ENCODE measurements around the gene ABCE1. TPM values are rescaled to one million over a fixed set of nuclear protein-coding genes. Genes with fewer than 3 reads are reported as not detected.

Gene ABCE1
- total RNA-seq, 1 experiment from 2014 or later = 114 TPM

DNA sequence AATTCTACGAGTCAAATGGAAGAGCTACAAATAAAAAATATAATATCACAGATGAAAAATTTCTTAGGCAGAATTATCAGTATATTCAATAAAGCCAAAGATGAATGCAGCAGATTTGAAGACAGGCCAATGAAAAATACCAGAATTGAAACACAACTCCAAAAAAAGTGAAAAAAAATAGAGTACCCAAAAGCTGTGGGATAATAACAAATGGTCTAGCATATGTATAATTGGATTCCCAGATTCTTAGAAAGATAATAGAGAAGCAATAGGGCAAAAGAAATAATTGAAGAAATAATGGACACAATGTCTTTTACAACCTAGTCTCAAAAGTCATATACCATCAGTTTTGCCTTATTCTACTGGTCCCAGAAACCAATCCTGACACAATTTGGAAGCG, 4.5 kb upstream of the ABCE1 start:
- H3K4me1 Mint-ChIP-seq = peaks cover 8% of the 10 kb centered on the region; the same call in 1 of the 2 replicates
- ChIA-PET POLR2A (no interaction called here), CTCF (no interaction called here)
- no peaks in the 10 kb centered on the region for H3K27me3 Mint-ChIP-seq (ENCODE audit: low read depth)
- H3K27ac Mint-ChIP-seq = no peak overlapping the region
- ATAC-seq = no peak
- no peak for DNase-seq (ENCODE audit: low spot score)
- TF ChIP-seq ELF4 (CRISPR knock-in tag; IDR thresholded peaks at IDR 0.05; ENCODE audit: low read depth) = no peak
- TF ChIP-seq GTF2I (CRISPR knock-in tag; conservative IDR thresholded peaks at IDR 0.05) = no peak
- TF ChIP-seq, protein P1, sequence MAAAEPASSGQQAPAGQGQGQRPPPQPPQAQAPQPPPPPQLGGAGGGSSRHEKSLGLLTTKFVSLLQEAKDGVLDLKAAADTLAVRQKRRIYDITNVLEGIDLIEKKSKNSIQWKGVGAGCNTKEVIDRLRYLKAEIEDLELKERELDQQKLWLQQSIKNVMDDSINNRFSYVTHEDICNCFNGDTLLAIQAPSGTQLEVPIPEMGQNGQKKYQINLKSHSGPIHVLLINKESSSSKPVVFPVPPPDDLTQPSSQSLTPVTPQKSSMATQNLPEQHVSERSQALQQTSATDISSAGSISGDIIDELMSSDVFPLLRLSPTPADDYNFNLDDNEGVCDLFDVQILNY (CRISPR knock-in tag; IDR thresholded peaks at IDR 0.05) = no peak
- TF ChIP-seq FOXP1 (CRISPR knock-in tag; IDR thresholded peaks at IDR 0.05; ENCODE audit: borderline replicate concordance) = no peak
- no peak for TF ChIP-seq RORB (CRISPR knock-in tag; IDR thresholded peaks at IDR 0.05)
- TF ChIP-seq, protein P2, sequence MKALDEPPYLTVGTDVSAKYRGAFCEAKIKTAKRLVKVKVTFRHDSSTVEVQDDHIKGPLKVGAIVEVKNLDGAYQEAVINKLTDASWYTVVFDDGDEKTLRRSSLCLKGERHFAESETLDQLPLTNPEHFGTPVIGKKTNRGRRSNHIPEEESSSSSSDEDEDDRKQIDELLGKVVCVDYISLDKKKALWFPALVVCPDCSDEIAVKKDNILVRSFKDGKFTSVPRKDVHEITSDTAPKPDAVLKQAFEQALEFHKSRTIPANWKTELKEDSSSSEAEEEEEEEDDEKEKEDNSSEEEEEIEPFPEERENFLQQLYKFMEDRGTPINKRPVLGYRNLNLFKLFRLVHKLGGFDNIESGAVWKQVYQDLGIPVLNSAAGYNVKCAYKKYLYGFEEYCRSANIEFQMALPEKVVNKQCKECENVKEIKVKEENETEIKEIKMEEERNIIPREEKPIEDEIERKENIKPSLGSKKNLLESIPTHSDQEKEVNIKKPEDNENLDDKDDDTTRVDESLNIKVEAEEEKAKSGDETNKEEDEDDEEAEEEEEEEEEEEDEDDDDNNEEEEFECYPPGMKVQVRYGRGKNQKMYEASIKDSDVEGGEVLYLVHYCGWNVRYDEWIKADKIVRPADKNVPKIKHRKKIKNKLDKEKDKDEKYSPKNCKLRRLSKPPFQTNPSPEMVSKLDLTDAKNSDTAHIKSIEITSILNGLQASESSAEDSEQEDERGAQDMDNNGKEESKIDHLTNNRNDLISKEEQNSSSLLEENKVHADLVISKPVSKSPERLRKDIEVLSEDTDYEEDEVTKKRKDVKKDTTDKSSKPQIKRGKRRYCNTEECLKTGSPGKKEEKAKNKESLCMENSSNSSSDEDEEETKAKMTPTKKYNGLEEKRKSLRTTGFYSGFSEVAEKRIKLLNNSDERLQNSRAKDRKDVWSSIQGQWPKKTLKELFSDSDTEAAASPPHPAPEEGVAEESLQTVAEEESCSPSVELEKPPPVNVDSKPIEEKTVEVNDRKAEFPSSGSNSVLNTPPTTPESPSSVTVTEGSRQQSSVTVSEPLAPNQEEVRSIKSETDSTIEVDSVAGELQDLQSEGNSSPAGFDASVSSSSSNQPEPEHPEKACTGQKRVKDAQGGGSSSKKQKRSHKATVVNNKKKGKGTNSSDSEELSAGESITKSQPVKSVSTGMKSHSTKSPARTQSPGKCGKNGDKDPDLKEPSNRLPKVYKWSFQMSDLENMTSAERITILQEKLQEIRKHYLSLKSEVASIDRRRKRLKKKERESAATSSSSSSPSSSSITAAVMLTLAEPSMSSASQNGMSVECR (CRISPR knock-in tag; IDR thresholded peaks at IDR 0.05; ENCODE audit: borderline replicate concordance) = no peak
- TF ChIP-seq, protein P3, sequence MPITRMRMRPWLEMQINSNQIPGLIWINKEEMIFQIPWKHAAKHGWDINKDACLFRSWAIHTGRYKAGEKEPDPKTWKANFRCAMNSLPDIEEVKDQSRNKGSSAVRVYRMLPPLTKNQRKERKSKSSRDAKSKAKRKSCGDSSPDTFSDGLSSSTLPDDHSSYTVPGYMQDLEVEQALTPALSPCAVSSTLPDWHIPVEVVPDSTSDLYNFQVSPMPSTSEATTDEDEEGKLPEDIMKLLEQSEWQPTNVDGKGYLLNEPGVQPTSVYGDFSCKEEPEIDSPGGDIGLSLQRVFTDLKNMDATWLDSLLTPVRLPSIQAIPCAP (CRISPR knock-in tag; IDR thresholded peaks at IDR 0.05) = no peak
- TF ChIP-seq TCF7 (CRISPR knock-in tag; IDR thresholded peaks at IDR 0.05; ENCODE audit: low read depth) = no peak
- peaks cover 39% of the 10 kb centered on the region for H3K36me3 Mint-ChIP-seq
- no peak overlapping the region for H3K4me3 Mint-ChIP-seq
- H3K9me3 Mint-ChIP-seq = peaks cover 15% of the 10 kb centered on the region

DNA sequence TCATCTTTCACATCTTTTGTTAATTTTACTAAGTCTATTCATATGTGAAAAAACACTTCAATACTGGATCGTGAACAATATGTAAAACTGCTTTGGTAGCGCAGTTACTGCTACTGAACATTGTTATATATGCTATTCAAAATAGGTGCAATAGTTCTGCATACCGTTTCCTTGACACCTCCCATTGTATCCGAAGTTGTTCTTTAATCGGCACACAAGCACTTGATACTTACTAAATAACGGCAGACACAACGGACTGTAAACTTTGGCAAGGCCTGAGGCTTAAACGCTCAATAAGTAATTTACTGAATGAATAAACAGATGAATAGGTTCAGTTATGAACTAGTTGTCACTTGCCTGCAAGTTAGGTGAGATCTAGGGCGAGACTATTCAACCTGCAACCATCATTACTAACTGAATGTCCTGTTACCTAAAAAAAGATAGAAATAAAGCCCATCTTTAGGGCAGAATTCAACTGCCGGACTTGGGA, 735 bp upstream of the ABCE1 start:
- peak overlapping the region; percentile 100 for H3K27ac Mint-ChIP-seq
- H3K36me3 Mint-ChIP-seq = peaks cover 27% of the 10 kb centered on the region
- H3K27me3 Mint-ChIP-seq (ENCODE audit: low read depth) = no peaks in the 10 kb centered on the region
- ChIA-PET CTCF (interaction anchor here (0.7 kb wide), 1 partner anchor 30 kb away, joined by 3 read pairs; no protein-coding TSS in a partner anchor), POLR2A (interaction anchor here (0.6 kb wide), 1 partner anchor 12 kb away, joined by 3 read pairs; no protein-coding TSS in a partner anchor)
- H3K9me3 Mint-ChIP-seq = peaks cover 15% of the 10 kb centered on the region
- H3K4me3 Mint-ChIP-seq = peak overlapping the region; percentile 96
- no peak for DNase-seq (ENCODE audit: low spot score)
- TF ChIP-seq, protein P4, sequence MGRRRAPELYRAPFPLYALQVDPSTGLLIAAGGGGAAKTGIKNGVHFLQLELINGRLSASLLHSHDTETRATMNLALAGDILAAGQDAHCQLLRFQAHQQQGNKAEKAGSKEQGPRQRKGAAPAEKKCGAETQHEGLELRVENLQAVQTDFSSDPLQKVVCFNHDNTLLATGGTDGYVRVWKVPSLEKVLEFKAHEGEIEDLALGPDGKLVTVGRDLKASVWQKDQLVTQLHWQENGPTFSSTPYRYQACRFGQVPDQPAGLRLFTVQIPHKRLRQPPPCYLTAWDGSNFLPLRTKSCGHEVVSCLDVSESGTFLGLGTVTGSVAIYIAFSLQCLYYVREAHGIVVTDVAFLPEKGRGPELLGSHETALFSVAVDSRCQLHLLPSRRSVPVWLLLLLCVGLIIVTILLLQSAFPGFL (CRISPR knock-in tag; IDR thresholded peaks at IDR 0.05; ENCODE audit: borderline replicate concordance) = no peak
- TF ChIP-seq TP53 (CRISPR knock-in tag; IDR thresholded peaks at IDR 0.05) = no peak
- TF ChIP-seq, protein P5, sequence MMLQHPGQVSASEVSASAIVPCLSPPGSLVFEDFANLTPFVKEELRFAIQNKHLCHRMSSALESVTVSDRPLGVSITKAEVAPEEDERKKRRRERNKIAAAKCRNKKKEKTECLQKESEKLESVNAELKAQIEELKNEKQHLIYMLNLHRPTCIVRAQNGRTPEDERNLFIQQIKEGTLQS (CRISPR knock-in tag; conservative IDR thresholded peaks at IDR 0.05) = no peak
- no peak for TF ChIP-seq ZNF121 (CRISPR knock-in tag; IDR thresholded peaks at IDR 0.05)
- TF ChIP-seq ZBTB21 (CRISPR knock-in tag; IDR thresholded peaks at IDR 0.05; ENCODE audit: borderline replicate concordance) = no peak
- TF ChIP-seq ZNF219 (CRISPR knock-in tag; IDR thresholded peaks at IDR 0.05; ENCODE audit: borderline replicate concordance) = no peak
- TF ChIP-seq, protein P6, sequence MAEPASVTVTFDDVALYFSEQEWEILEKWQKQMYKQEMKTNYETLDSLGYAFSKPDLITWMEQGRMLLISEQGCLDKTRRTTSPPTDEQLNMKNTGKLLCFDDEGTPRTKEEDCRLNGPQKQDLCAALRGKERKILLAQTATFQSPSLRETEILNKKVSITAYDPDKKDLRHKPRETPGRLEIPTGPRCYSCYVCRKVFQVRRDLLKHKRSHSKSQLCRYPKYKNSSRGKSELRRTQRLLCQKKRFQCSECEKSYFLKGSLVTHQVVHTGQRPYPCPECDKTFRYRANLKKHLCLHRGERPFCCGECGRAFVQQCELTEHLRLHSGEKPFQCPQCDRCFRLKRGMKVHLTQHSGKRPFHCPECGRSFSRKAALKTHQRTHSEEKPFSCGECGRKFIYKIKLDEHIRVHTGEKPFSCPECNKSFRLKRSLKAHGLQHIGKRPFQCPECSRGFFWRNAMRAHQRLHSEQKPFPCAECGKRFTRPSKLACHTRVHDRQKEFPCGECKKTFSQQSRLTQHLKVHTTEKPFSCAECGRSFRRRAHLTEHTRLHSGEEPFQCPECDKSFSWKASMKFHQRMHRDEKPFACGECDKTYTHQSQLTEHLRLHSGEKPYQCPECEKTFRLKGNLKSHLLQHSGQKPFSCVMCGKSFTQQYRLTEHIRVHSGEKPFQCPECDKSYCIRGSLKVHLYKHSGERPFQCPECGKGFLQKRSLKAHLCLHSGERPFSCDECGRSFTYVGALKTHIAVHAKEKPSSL (CRISPR knock-in tag; conservative IDR thresholded peaks at IDR 0.05) = no peak
- TF ChIP-seq SP1 (CRISPR knock-in tag; conservative IDR thresholded peaks at IDR 0.05) = no peak
- TF ChIP-seq PRRX2 (CRISPR knock-in tag; IDR thresholded peaks at IDR 0.05) = no peak
- TF ChIP-seq, protein P7, sequence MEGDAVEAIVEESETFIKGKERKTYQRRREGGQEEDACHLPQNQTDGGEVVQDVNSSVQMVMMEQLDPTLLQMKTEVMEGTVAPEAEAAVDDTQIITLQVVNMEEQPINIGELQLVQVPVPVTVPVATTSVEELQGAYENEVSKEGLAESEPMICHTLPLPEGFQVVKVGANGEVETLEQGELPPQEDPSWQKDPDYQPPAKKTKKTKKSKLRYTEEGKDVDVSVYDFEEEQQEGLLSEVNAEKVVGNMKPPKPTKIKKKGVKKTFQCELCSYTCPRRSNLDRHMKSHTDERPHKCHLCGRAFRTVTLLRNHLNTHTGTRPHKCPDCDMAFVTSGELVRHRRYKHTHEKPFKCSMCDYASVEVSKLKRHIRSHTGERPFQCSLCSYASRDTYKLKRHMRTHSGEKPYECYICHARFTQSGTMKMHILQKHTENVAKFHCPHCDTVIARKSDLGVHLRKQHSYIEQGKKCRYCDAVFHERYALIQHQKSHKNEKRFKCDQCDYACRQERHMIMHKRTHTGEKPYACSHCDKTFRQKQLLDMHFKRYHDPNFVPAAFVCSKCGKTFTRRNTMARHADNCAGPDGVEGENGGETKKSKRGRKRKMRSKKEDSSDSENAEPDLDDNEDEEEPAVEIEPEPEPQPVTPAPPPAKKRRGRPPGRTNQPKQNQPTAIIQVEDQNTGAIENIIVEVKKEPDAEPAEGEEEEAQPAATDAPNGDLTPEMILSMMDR (IDR thresholded peaks at IDR 0.05) = no peak
- TF ChIP-seq, protein P8, sequence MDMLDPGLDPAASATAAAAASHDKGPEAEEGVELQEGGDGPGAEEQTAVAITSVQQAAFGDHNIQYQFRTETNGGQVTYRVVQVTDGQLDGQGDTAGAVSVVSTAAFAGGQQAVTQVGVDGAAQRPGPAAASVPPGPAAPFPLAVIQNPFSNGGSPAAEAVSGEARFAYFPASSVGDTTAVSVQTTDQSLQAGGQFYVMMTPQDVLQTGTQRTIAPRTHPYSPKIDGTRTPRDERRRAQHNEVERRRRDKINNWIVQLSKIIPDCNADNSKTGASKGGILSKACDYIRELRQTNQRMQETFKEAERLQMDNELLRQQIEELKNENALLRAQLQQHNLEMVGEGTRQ (CRISPR knock-in tag; IDR thresholded peaks at IDR 0.05) = no peak
- peaks cover 15% of the 10 kb centered on the region for H3K4me1 Mint-ChIP-seq
- ATAC-seq = no peak

All from WTC11 (cell line).